Esophagus squamous epithelium (tissue), 4 donors: ENCODE data around the gene IQSEC3.

Source experiments
- POLR2A ChIP-seq, 4 donors: fragments of 450-650 bp; IDR thresholded peaks; one replicate each; pipeline ENCODE4 v1.6.1; 2017; ENCODE audit warnings: antibody characterized with exemption in 4 of 4, mild to moderate bottlenecking in 4 of 4, moderate library complexity in 3 of 4
- TF ChIP-seq, protein P1 (sequence below), 6 experiments: fragments of 450-650 bp in 4 of 6; fragments of 200-600 bp in 2 of 6; sonication (generic) in 2 of 6; IDR thresholded peaks; one replicate each; pipeline ENCODE4 v1.5.1; 2016 to 2019; ENCODE audit warnings: antibody characterized with exemption in 6 of 6, mild to moderate bottlenecking in 4 of 6, moderate library complexity in 4 of 6

DNA sequence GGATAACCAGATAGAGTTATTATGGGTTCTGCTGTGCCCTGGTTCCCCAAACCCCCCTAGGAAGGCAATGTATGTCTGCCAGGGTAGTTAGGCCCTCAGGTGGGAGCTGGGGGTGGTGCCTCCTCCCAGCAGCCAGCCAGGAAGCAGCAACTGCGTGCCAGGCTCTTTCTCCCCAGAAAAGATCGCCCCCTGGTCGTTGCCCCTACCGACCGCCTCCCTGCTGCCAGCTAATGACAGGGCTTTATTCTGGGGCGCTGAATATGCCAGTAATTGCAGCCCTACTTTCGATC lies 36.3 kb downstream of the IQSEC3 start:
- TF ChIP-seq, protein P1, sequence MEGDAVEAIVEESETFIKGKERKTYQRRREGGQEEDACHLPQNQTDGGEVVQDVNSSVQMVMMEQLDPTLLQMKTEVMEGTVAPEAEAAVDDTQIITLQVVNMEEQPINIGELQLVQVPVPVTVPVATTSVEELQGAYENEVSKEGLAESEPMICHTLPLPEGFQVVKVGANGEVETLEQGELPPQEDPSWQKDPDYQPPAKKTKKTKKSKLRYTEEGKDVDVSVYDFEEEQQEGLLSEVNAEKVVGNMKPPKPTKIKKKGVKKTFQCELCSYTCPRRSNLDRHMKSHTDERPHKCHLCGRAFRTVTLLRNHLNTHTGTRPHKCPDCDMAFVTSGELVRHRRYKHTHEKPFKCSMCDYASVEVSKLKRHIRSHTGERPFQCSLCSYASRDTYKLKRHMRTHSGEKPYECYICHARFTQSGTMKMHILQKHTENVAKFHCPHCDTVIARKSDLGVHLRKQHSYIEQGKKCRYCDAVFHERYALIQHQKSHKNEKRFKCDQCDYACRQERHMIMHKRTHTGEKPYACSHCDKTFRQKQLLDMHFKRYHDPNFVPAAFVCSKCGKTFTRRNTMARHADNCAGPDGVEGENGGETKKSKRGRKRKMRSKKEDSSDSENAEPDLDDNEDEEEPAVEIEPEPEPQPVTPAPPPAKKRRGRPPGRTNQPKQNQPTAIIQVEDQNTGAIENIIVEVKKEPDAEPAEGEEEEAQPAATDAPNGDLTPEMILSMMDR (IDR thresholded peaks at IDR 0.05): no peak
- no peak for TF ChIP-seq POLR2A (IDR thresholded peaks at IDR 0.05)
